ENCODE measurements around the gene ZNF212.
A peak's percentile ranks its signal among the peaks of the same experiment; 100 is the strongest.

The ZNF212 gene

GRCh38 chr7:149239345-149240143, at the start of gene ZNF212:
Gene ZNF212, plus strand, starts transcription at chr7:149239651. Its CDS starts 128 bp downstream, at chr7:149239779.
- DNase-seq: peak; percentile 86 to 87

- DNase-seq: no peak
Measured at GRCh38 chr7:149191851-149192250, 47.6 kb upstream of the ZNF212 start.

- DNase-seq: no peak
Measured at GRCh38 chr7:149194799-149195179, 44.7 kb upstream of the ZNF212 start.

GRCh38 chr7:149195180-149196150, 44.0 kb upstream of the ZNF212 start, which contains the start of gene ZNF282:
Gene ZNF282, plus strand, starts transcription at chr7:149195546. Its CDS starts 44 bp downstream, at chr7:149195590.
- DNase-seq: peak; percentile 60 to 64

GRCh38 chr7:149196151-149196704, 43.2 kb upstream of the ZNF212 start:
- peak in 1 of 2 donors; percentile 19 for DNase-seq

GRCh38 chr7:149196705-149197171, 42.7 kb upstream of the ZNF212 start:
- peak in 1 of 2 donors; percentile 5 for DNase-seq

- no peak for DNase-seq
Measured at GRCh38 chr7:149197675-149198074, 41.8 kb upstream of the ZNF212 start.

- no peak for DNase-seq
Measured at GRCh38 chr7:149198161-149198816, 41.2 kb upstream of the ZNF212 start.

- no peak for DNase-seq
Measured at GRCh38 chr7:149199234-149199995, 40.0 kb upstream of the ZNF212 start.

- no peak for DNase-seq
Measured at GRCh38 chr7:149202831-149203231, 36.6 kb upstream of the ZNF212 start.

- DNase-seq: no peak
Measured at GRCh38 chr7:149205690-149206381, 33.6 kb upstream of the ZNF212 start.

- DNase-seq: no peak
Measured at GRCh38 chr7:149207324-149208035, 32.0 kb upstream of the ZNF212 start.

GRCh38 chr7:149209518-149210269, 29.8 kb upstream of the ZNF212 start:
- peak; percentile 63 to 78 for DNase-seq

- no peak for DNase-seq
Measured at GRCh38 chr7:149210551-149210950, 28.9 kb upstream of the ZNF212 start.

- DNase-seq: no peak
Measured at GRCh38 chr7:149214020-149214720, 25.3 kb upstream of the ZNF212 start.

GRCh38 chr7:149216402-149216801, 23.0 kb upstream of the ZNF212 start:
- no peak for DNase-seq

- DNase-seq: no peak
Measured at GRCh38 chr7:149217570-149217969, 21.9 kb upstream of the ZNF212 start.

- no peak for DNase-seq
Measured at GRCh38 chr7:149218469-149219420, 20.7 kb upstream of the ZNF212 start.

All from activated CD4-positive, alpha-beta T cell treated with anti-CD3 and anti-CD28 coated beads for 4 hours (primary cell).